H1 (cell line): ENCODE results near the gene MYO9A. TPM values are rescaled to one million over a fixed set of nuclear protein-coding genes. Genes with fewer than 3 reads are reported as not detected.

Experiments used
- CTCF ChIA-PET: fragments of 300-600 bp; sonication (Branson Sonifier 250); formaldehyde crosslinking; loops from one replicate; lab custom pipeline; 2021; ENCODE audit not compliant: partially characterized antibody; lab: Charles Lee
- POLR2A ChIA-PET: fragments of 300-600 bp; sonication (Branson Sonifier 250); formaldehyde crosslinking; loops from one replicate; lab custom pipeline; 2021; ENCODE audit warnings: inconsistent platforms; ENCODE audit not compliant: partially characterized antibody; lab: Charles Lee
- DNase-seq, 2 experiments: peaks; one replicate each; pipeline versions ENCODE4 v3.0.0 to v3.0.0-alpha.2; 2010 to 2022; ENCODE audit warnings: low spot score in 2 of 2, low read depth in 1 of 2, mixed read lengths in 1 of 2
- FAIRE-seq: peaks from 2 replicates; lab custom pipeline; 2011; peaks lifted over from hg19 to GRCh38; lab: Jason Lieb, UNC
- H2AFZ ChIP-seq: 2 replicates; pipeline ENCODE4 v1.8.1; 2012; ENCODE audit warnings: low read length, inconsistent platforms
- H2AK5ac ChIP-seq: 2 replicates; pipeline ENCODE4 v1.6.1; 2013; ENCODE audit warnings: low read depth, low read length
- H2BK120ac ChIP-seq: replicated peaks from 2 replicates; pipeline ENCODE3; 2013; ENCODE audit warnings: low read depth, low read length, inconsistent platforms
- H2BK12ac ChIP-seq: 2 replicates; pipeline ENCODE4 v1.6.1; 2013; ENCODE audit warnings: low read depth, low read length
- H2BK15ac ChIP-seq: 2 replicates; pipeline ENCODE4 v1.6.1; 2013; ENCODE audit warnings: low read length
- H2BK20ac ChIP-seq: 2 replicates; pipeline ENCODE4 v1.6.1; 2013; ENCODE audit warnings: low read length
- H2BK5ac ChIP-seq: 2 replicates; pipeline ENCODE4 v1.6.1; 2013; ENCODE audit warnings: low read depth, low read length
- H3K14ac ChIP-seq: 2 replicates; pipeline ENCODE4 v1.6.1; 2013; ENCODE audit warnings: inconsistent platforms; ENCODE audit not compliant: insufficient read length
- H3K18ac ChIP-seq: 2 replicates; pipeline ENCODE4 v1.6.1; 2013; ENCODE audit warnings: low read length; ENCODE audit errors: extremely low read depth
- H3K23ac ChIP-seq: 2 replicates; pipeline ENCODE4 v1.6.1; 2013; ENCODE audit warnings: inconsistent platforms; ENCODE audit not compliant: insufficient read length
- H3K23me2 ChIP-seq: 2 replicates; pipeline ENCODE4 v1.6.1; 2013; ENCODE audit warnings: low read depth, low read length
- H3K27ac ChIP-seq: 2 replicates; pipeline ENCODE4 v1.6.1; 2011; ENCODE audit warnings: low read depth, low read length, inconsistent platforms
- H3K27me3 ChIP-seq, 4 experiments: replicated peaks in 1 of 4; 1 replicate in 1 of 4; 2 replicates in 3 of 4; pipeline versions ENCODE4 v1.6.1 to v1.8.1; 2011 to 2013; ENCODE audit warnings: low read length in 3 of 4, mild to moderate bottlenecking in 3 of 4, inconsistent platforms in 2 of 4, mixed read lengths in 2 of 4, moderate library complexity in 1 of 4; ENCODE audit not compliant: control insufficient read depth in 3 of 4, insufficient read depth in 3 of 4; ENCODE audit errors: extremely low read depth in 1 of 4
- H3K36me3 ChIP-seq, 4 experiments: 2 replicates each; pipeline versions ENCODE4 v1.6.1 to v1.8.1; 2011 to 2013; ENCODE audit warnings: mild to moderate bottlenecking in 4 of 4, low read length in 3 of 4, moderate library complexity in 2 of 4, control low read depth in 1 of 4, inconsistent platforms in 1 of 4; ENCODE audit not compliant: insufficient read depth in 4 of 4, control insufficient read depth in 2 of 4
- H3K4ac ChIP-seq: replicated peaks from 2 replicates; pipeline ENCODE3; 2013; ENCODE audit warnings: low read length, low read depth, mixed read lengths, inconsistent platforms; ENCODE audit not compliant: insufficient read length
- H3K4me1 ChIP-seq, 4 experiments: replicated peaks in 1 of 4; 1 replicate in 1 of 4; 2 replicates in 3 of 4; pipeline versions ENCODE4 v1.6.1 to v1.8.1; 2011 to 2013; ENCODE audit warnings: low read length in 3 of 4, inconsistent platforms in 2 of 4, mixed read lengths in 1 of 4; ENCODE audit not compliant: insufficient read depth in 4 of 4, control insufficient read depth in 3 of 4
- H3K4me2 ChIP-seq, 2 experiments: 2 replicates each; pipeline versions ENCODE4 v1.6.1 to v1.8.1; 2011 to 2013; ENCODE audit warnings: low read depth in 2 of 2, low read length in 2 of 2, control low read depth in 1 of 2, inconsistent platforms in 1 of 2, mild to moderate bottlenecking in 1 of 2; ENCODE audit not compliant: insufficient read depth in 1 of 2
- H3K4me3 ChIP-seq, 4 experiments: fragments of 200-600, 300-600 bp in 1 of 4; sonication (generic), shearing (Covaris generic), sonication (Bioruptor Twin) in 1 of 4; 2 replicates each; pipeline versions ENCODE4 v1.5.1 to v1.8.1; 2011 to 2016; ENCODE audit warnings: low read length in 4 of 4, low read depth in 3 of 4, control low read depth in 2 of 4, inconsistent platforms in 2 of 4, mild to moderate bottlenecking in 2 of 4, mixed read lengths in 1 of 4, moderate library complexity in 1 of 4; ENCODE audit not compliant: insufficient read depth in 2 of 4; ENCODE audit errors: extremely low read depth in 1 of 4
- H3K56ac ChIP-seq: replicated peaks from 2 replicates; pipeline ENCODE3; 2013; ENCODE audit warnings: low read depth, mild to moderate bottlenecking, mixed read lengths, low read length, inconsistent platforms; ENCODE audit not compliant: insufficient read length
- H3K79me1 ChIP-seq: 2 replicates; pipeline ENCODE4 v1.6.1; 2013; ENCODE audit warnings: low read depth, low read length, control low read depth
- H3K79me2 ChIP-seq, 2 experiments: 2 replicates each; pipeline versions ENCODE4 v1.6.1 to v1.8.1; 2012 to 2013; ENCODE audit warnings: low read length in 2 of 2, mild to moderate bottlenecking in 2 of 2, inconsistent platforms in 1 of 2; ENCODE audit not compliant: insufficient read depth in 2 of 2, control insufficient read depth in 1 of 2
- H3K9ac ChIP-seq, 4 experiments: replicated peaks in 1 of 4; 1 replicate in 1 of 4; 2 replicates in 3 of 4; pipeline versions ENCODE4 v1.6.1 to v1.8.1; 2011 to 2013; ENCODE audit warnings: low read depth in 3 of 4, low read length in 3 of 4, control low read depth in 2 of 4, mild to moderate bottlenecking in 2 of 4, moderate library complexity in 2 of 4, inconsistent platforms in 1 of 4; ENCODE audit errors: extremely low read depth in 1 of 4
- H3K9me3 ChIP-seq, 2 experiments: 2 replicates each; pipeline versions ENCODE4 v1.6.1 to v1.8.1; 2012 to 2013; ENCODE audit warnings: mild to moderate bottlenecking in 2 of 2, moderate library complexity in 2 of 2, control low read depth in 1 of 2, inconsistent platforms in 1 of 2, low read depth in 1 of 2, low read length in 1 of 2, mixed read lengths in 1 of 2; ENCODE audit not compliant: insufficient read depth in 2 of 2
- H4K20me1 ChIP-seq, 2 experiments: replicated peaks in 1 of 2; 2 replicates each; pipeline versions ENCODE3 to v1.8.1; 2011 to 2013; ENCODE audit warnings: inconsistent platforms in 2 of 2, low read length in 2 of 2, mild to moderate bottlenecking in 1 of 2; ENCODE audit not compliant: insufficient read depth in 2 of 2, control insufficient read depth in 1 of 2
- H4K5ac ChIP-seq: 2 replicates; pipeline ENCODE4 v1.6.1; 2013; ENCODE audit warnings: low read length, low read depth, mixed read lengths, inconsistent platforms; ENCODE audit not compliant: insufficient read length
- H4K8ac ChIP-seq: 2 replicates; pipeline ENCODE4 v1.8.0; 2013; ENCODE audit warnings: mild to moderate bottlenecking, moderate library complexity, low read length, inconsistent platforms; ENCODE audit not compliant: insufficient read depth; ENCODE audit errors: extremely low read depth
- H4K91ac ChIP-seq: replicated peaks from 2 replicates; pipeline ENCODE3; 2013; ENCODE audit warnings: low read length, mixed read lengths, inconsistent platforms; ENCODE audit not compliant: insufficient read length
- ASH2L ChIP-seq: fragments of 200-600, 300-600 bp; sonication (generic); IDR thresholded peaks from one replicate; pipeline ENCODE4 v1.7.1; 2017; ENCODE audit warnings: low read length
- CREB1 ChIP-seq: IDR thresholded peaks from 2 replicates; pipeline ENCODE4 v1.6.1; 2012; ENCODE audit warnings: inconsistent platforms
- FOSL1 ChIP-seq: IDR thresholded peaks from 2 replicates; pipeline ENCODE4 v1.6.1; 2011; ENCODE audit warnings: mild to moderate bottlenecking, low read depth, low read length, moderate library complexity; ENCODE audit not compliant: insufficient read depth
- GABPA ChIP-seq: IDR thresholded peaks from 2 replicates; pipeline ENCODE4 v1.6.1; 2011; ENCODE audit warnings: mild to moderate bottlenecking, low read length, moderate library complexity, borderline replicate concordance; ENCODE audit not compliant: insufficient read depth
- HDAC2 ChIP-seq, 2 experiments: fragments of 300-600 bp in 1 of 2; sonication (generic) in 1 of 2; IDR thresholded peaks; 2 replicates each; pipeline ENCODE4 v1.6.1; 2011 to 2012; ENCODE audit warnings: low read depth in 2 of 2, low read length in 2 of 2, mild to moderate bottlenecking in 2 of 2, moderate library complexity in 2 of 2, borderline replicate concordance in 1 of 2, inconsistent platforms in 1 of 2
- JUN ChIP-seq: IDR thresholded peaks from 2 replicates; pipeline ENCODE4 v1.6.1; 2011; ENCODE audit warnings: low read depth, mild to moderate bottlenecking, improper control_type of control experiment, low read length
- KDM1A ChIP-seq: fragments of 200-600, 300-600 bp; sonication (generic); IDR thresholded peaks from 2 replicates; pipeline ENCODE4 v1.7.1; 2016; ENCODE audit warnings: mild to moderate bottlenecking, low read length, borderline replicate concordance
- KDM4A ChIP-seq: IDR thresholded peaks from one replicate; pipeline ENCODE4 v1.7.1; 2012; ENCODE audit warnings: low read depth, mild to moderate bottlenecking, moderate library complexity, low read length, inconsistent platforms; ENCODE audit not compliant: severe bottlenecking
- KDM5A ChIP-seq: fragments of 200-600 bp; IDR thresholded peaks from 2 replicates; pipeline ENCODE4 v1.7.1; 2012; ENCODE audit warnings: mild to moderate bottlenecking, low read length, inconsistent platforms, mixed read lengths
- MAFK ChIP-seq: IDR thresholded peaks from 2 replicates; pipeline ENCODE4 v1.6.1; 2012; ENCODE audit warnings: low read depth, mild to moderate bottlenecking, improper control_type of control experiment, low read length
- NANOG ChIP-seq: IDR thresholded peaks from 2 replicates; pipeline ENCODE4 v1.6.1; 2011; ENCODE audit warnings: low read length, low read depth, mild to moderate bottlenecking, inconsistent platforms; ENCODE audit not compliant: insufficient read depth, poor library complexity, severe bottlenecking
- NRF1 ChIP-seq: IDR thresholded peaks from 2 replicates; pipeline ENCODE4 v1.6.1; 2011; ENCODE audit warnings: mild to moderate bottlenecking, low read depth, low read length, improper control_type of control experiment
- RAD21 ChIP-seq, 2 experiments: IDR thresholded peaks in 1 of 2; conservative IDR thresholded peaks in 1 of 2; 2 replicates each; pipeline ENCODE4 v1.6.1; 2011; ENCODE audit warnings: low read depth in 2 of 2, low read length in 2 of 2, improper control_type of control experiment in 1 of 2, inconsistent platforms in 1 of 2, mild to moderate bottlenecking in 1 of 2, moderate library complexity in 1 of 2
- SP4 ChIP-seq: IDR thresholded peaks from 2 replicates; pipeline ENCODE4 v1.6.1; 2012; ENCODE audit warnings: low read length, inconsistent platforms
- TAF1 ChIP-seq: IDR thresholded peaks from 2 replicates; pipeline ENCODE4 v1.6.1; 2011; ENCODE audit warnings: mild to moderate bottlenecking, low read depth, low read length
- polyA plus RNA-seq, 7 experiments: library from polyadenylated mRNA; depleted of rRNA in 3 of 7; stranded (reverse) in 5 of 7; unstranded in 2 of 7; fragments of >200 nt in 5 of 7; fragments of 200-250 nt in 2 of 7; gene quantifications; 1 replicate in 5 of 7; 2 replicates in 1 of 7; 4 replicates in 1 of 7; pipeline versions ENCODE4 v1.2.1 to v1.2.3, GENCODE V29; 2011 to 2013; ENCODE audit warnings: missing spikeins in 2 of 7, mixed read lengths in 2 of 7
- total RNA-seq: library from RNA; stranded (reverse); fragmentation: NEBNext Ultra II Directional; extraction: Animal tissue kit (Norgen Biotek cat#: 25700); gene quantifications from 2 replicates; pipeline ENCODE4 v1.2.1, GENCODE V29; 2021

The MYO9A gene
- total and polyA plus RNA-seq, 2 of the 8 experiments (the other 6 are each of a cell fraction or from before 2014, with no cell fraction given), result 3.9 to 26.0 TPM

DNA sequence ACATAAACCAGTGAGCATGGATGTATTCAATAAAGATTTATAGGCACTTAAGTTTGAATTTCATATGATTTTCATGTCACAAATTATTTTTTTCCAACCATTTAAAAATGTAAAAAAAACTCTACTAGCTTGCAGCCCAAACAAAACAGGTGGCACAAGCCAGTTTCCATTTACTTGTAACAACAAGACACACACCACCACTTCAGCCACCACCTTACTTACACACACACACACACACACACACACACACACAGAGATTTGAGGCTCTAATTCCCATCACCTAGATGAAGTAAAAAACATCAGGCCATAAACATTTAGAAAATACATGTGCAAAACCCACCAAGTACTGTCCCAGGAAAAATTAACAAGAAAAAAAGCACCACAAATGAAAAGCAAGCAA lies 25.3 kb downstream of the MYO9A start:
- no peak overlapping the region for H4K91ac ChIP-seq
- H3K23ac ChIP-seq, result no peak overlapping the region
- no peak overlapping the region for H4K5ac ChIP-seq
- H2BK15ac ChIP-seq, result no peak overlapping the region
- H2BK12ac ChIP-seq, result no peak overlapping the region
- H4K20me1 ChIP-seq, result no peaks in the 10 kb centered on the region
- no peak overlapping the region for H3K9ac ChIP-seq
- no peak overlapping the region for H4K8ac ChIP-seq
- ChIA-PET CTCF (interaction anchor here (1.1 kb wide), 3 partner anchors 11 to 81 kb away, joined by 3 to 4 read pairs (median 3); no protein-coding TSS in a partner anchor), POLR2A (interaction anchor here (1.7 kb wide), 1 partner anchor 19 kb away, joined by 5 read pairs; no protein-coding TSS in a partner anchor)
- H3K23me2 ChIP-seq, result no peaks in the 10 kb centered on the region; the same call in 1 of the 2 replicates
- no peaks in the 10 kb centered on the region for H3K79me1 ChIP-seq
- no peak overlapping the region for H2AK5ac ChIP-seq
- no peak overlapping the region for H2BK5ac ChIP-seq
- no peak overlapping the region for H3K27ac ChIP-seq
- H3K4me1 ChIP-seq, result no peaks in the 10 kb centered on the region
- H3K18ac ChIP-seq, result no peak overlapping the region
- no peak for FAIRE-seq
- no peak overlapping the region for H2BK20ac ChIP-seq
- no peak for DNase-seq
- no peaks in the 10 kb centered on the region for H3K9me3 ChIP-seq
- no peak overlapping the region for H3K56ac ChIP-seq
- no peak overlapping the region for H3K4ac ChIP-seq
- no peaks in the 10 kb centered on the region; a peak in 1 of 8 replicates for H3K36me3 ChIP-seq
- no peaks in the 10 kb centered on the region for H3K79me2 ChIP-seq
- no peak overlapping the region for H3K14ac ChIP-seq
- H3K4me3 ChIP-seq, result no peak overlapping the region
- no peak overlapping the region for H3K4me2 ChIP-seq
- H3K27me3 ChIP-seq, result peaks cover 0 to 1% (median 0%) of the 10 kb centered on the region in 4 experiments; a peak in 1 of 7 replicates
- no peak overlapping the region for H2AFZ ChIP-seq
- H2BK120ac ChIP-seq, result no peak overlapping the region
- no peak for TF ChIP-seq RAD21 (IDR thresholded peaks at IDR 0.05 in 1 of 2, conservative IDR thresholded peaks at IDR 0.05 in 1 of 2; ENCODE audit: low read depth in 2 of 2, low read length in 2 of 2)
- TF ChIP-seq GABPA, result no peak
- TF ChIP-seq KDM5A, result no peak
- no peak for TF ChIP-seq KDM4A
- no peak for TF ChIP-seq FOSL1
- TF ChIP-seq MAFK, result no peak
- TF ChIP-seq CREB1, result no peak
- no peak for TF ChIP-seq TAF1
- TF ChIP-seq KDM1A, result no peak
- TF ChIP-seq NRF1, result no peak
- TF ChIP-seq HDAC2 (IDR thresholded peaks at IDR 0.05; ENCODE audit: borderline replicate concordance in 1 of 2, low read depth in 2 of 2, low read length in 2 of 2), result no peak
- no peak for TF ChIP-seq JUN
- no peak for TF ChIP-seq SP4
- no peak for TF ChIP-seq ASH2L
- no peak for TF ChIP-seq NANOG
